H9 (cell line): ENCODE measurements around the gene PDE4B. TPM values are rescaled to one million over a fixed set of nuclear protein-coding genes. Genes with fewer than 3 reads are reported as not detected.

Source experiments
- DNase-seq: peaks from one replicate; pipeline ENCODE4 v3.0.0-alpha.2; 2017
- H2AFZ ChIP-seq: one replicate; pipeline ENCODE4 v1.6.1; 2013; ENCODE audit warnings: mild to moderate bottlenecking, low read length, control low read depth, moderate library complexity
- H2AK5ac ChIP-seq: 2 replicates; pipeline ENCODE4 v1.6.1; 2013; ENCODE audit warnings: low read length, control low read depth, mixed read lengths; ENCODE audit not compliant: insufficient read length
- H2BK120ac ChIP-seq: one replicate; pipeline ENCODE4 v1.6.1; 2013; ENCODE audit warnings: low read depth, mild to moderate bottlenecking, low read length, control low read depth, inconsistent platforms; ENCODE audit not compliant: poor library complexity, severe bottlenecking
- H2BK12ac ChIP-seq: 2 replicates; pipeline ENCODE4 v1.6.1; 2013; ENCODE audit warnings: low read length, control low read depth, mixed read lengths, low read depth; ENCODE audit not compliant: insufficient read length
- H2BK15ac ChIP-seq: 2 replicates; pipeline ENCODE4 v1.6.1; 2013; ENCODE audit warnings: low read depth, low read length, control low read depth
- H2BK20ac ChIP-seq: one replicate; pipeline ENCODE4 v1.6.1; 2013; ENCODE audit warnings: low read depth, mild to moderate bottlenecking, low read length, control low read depth, inconsistent platforms; ENCODE audit not compliant: poor library complexity, severe bottlenecking
- H2BK5ac ChIP-seq: 2 replicates; pipeline ENCODE4 v1.6.1; 2013; ENCODE audit warnings: low read length, control low read depth, mixed read lengths; ENCODE audit not compliant: insufficient read length
- H3K14ac ChIP-seq: 2 replicates; pipeline ENCODE4 v1.6.1; 2013; ENCODE audit warnings: low read length, control low read depth; ENCODE audit not compliant: insufficient read depth
- H3K18ac ChIP-seq: 2 replicates; pipeline ENCODE4 v1.6.1; 2013; ENCODE audit warnings: low read depth, mild to moderate bottlenecking, mixed read lengths, low read length, control low read depth; ENCODE audit not compliant: insufficient read length
- H3K23ac ChIP-seq: 2 replicates; pipeline ENCODE4 v1.6.1; 2013; ENCODE audit warnings: low read length, control low read depth, mixed read lengths, low read depth; ENCODE audit not compliant: insufficient read length
- H3K23me2 ChIP-seq: 2 replicates; pipeline ENCODE4 v1.6.1; 2013; ENCODE audit warnings: low read depth, mild to moderate bottlenecking, mixed read lengths, low read length, control low read depth; ENCODE audit not compliant: insufficient read length, poor library complexity, severe bottlenecking
- H3K27ac ChIP-seq: 2 replicates; pipeline ENCODE4 v1.5.1; 2013; ENCODE audit warnings: low read length, control low read depth, mixed read lengths, low read depth; ENCODE audit not compliant: insufficient read length
- H3K27me3 ChIP-seq: 2 replicates; pipeline ENCODE4 v1.6.1; 2013; ENCODE audit warnings: low read length, control low read depth, inconsistent platforms; ENCODE audit not compliant: insufficient read depth
- H3K4ac ChIP-seq: 2 replicates; pipeline ENCODE4 v1.6.1; 2013; ENCODE audit warnings: low read depth, mild to moderate bottlenecking, control low read depth, inconsistent platforms, low read length, moderate library complexity
- H3K4me1 ChIP-seq: 2 replicates; pipeline ENCODE4 v1.6.1; 2013; ENCODE audit warnings: low read length, control low read depth, inconsistent platforms; ENCODE audit not compliant: insufficient read depth
- H3K4me2 ChIP-seq: 2 replicates; pipeline ENCODE4 v1.6.1; 2013; ENCODE audit warnings: low read length, control low read depth, mixed read lengths; ENCODE audit not compliant: insufficient read length, insufficient read depth
- H3K56ac ChIP-seq: 2 replicates; pipeline ENCODE4 v1.6.1; 2013; ENCODE audit warnings: low read depth, mild to moderate bottlenecking, mixed read lengths, low read length, control low read depth; ENCODE audit not compliant: insufficient read length
- H3K79me1 ChIP-seq: 2 replicates; pipeline ENCODE4 v1.6.1; 2013; ENCODE audit warnings: low read depth, mild to moderate bottlenecking, moderate library complexity, low read length, control low read depth, inconsistent platforms; ENCODE audit not compliant: insufficient read depth, poor library complexity, severe bottlenecking
- H3K79me2 ChIP-seq: 2 replicates; pipeline ENCODE4 v1.6.1; 2013; ENCODE audit warnings: low read length, control low read depth, inconsistent platforms; ENCODE audit not compliant: insufficient read depth
- H3K9ac ChIP-seq: 2 replicates; pipeline ENCODE4 v1.6.1; 2013; ENCODE audit warnings: low read length, control low read depth, mixed read lengths; ENCODE audit not compliant: insufficient read length; ENCODE audit errors: extremely low read depth
- H3K9me3 ChIP-seq: one replicate; pipeline ENCODE4 v1.6.1; 2013; ENCODE audit warnings: low read depth, low read length, inconsistent platforms; ENCODE audit not compliant: control insufficient read depth
- H3T11ph ChIP-seq: one replicate; pipeline ENCODE4 v1.6.1; 2013; ENCODE audit warnings: mild to moderate bottlenecking, low read length, control low read depth, inconsistent platforms
- H4K20me1 ChIP-seq: one replicate; pipeline ENCODE4 v1.6.1; 2013; ENCODE audit not compliant: control insufficient read depth, insufficient read length, insufficient read depth
- H4K5ac ChIP-seq: 2 replicates; pipeline ENCODE4 v1.6.1; 2013; ENCODE audit warnings: low read depth, mild to moderate bottlenecking, mixed read lengths, low read length, control low read depth; ENCODE audit not compliant: insufficient read length
- H4K8ac ChIP-seq: replicated peaks from 2 replicates; pipeline ENCODE4 v1.6.1; 2013; ENCODE audit warnings: low read length, control low read depth, mixed read lengths, low read depth; ENCODE audit not compliant: insufficient read length
- H4K91ac ChIP-seq: 2 replicates; pipeline ENCODE4 v1.6.1; 2013; ENCODE audit warnings: low read depth, mild to moderate bottlenecking, moderate library complexity, mixed read lengths, low read length, control low read depth; ENCODE audit not compliant: insufficient read length
- H3K27ac Mint-ChIP-seq, 3 experiments: 2 replicates in 2 of 3; 3 replicates in 1 of 3; pipeline ENCODE4 v1.8.0; 2020 to 2021; ENCODE audit warnings: mixed read lengths in 3 of 3, mild to moderate bottlenecking in 1 of 3, moderate library complexity in 1 of 3
- H3K27me3 Mint-ChIP-seq: 2 replicates; pipeline ENCODE4 v1.8.0; 2021; ENCODE audit warnings: low read depth, mild to moderate bottlenecking, moderate library complexity, mixed read lengths
- H3K36me3 Mint-ChIP-seq, 3 experiments: 2 replicates in 2 of 3; 3 replicates in 1 of 3; pipeline ENCODE4 v1.8.0; 2020 to 2021; ENCODE audit warnings: low read depth in 3 of 3, mixed read lengths in 3 of 3; ENCODE audit not compliant: insufficient read depth in 1 of 3
- H3K4me1 Mint-ChIP-seq, 2 experiments: 2 replicates each; pipeline ENCODE4 v1.8.0; 2020; ENCODE audit warnings: mixed read lengths in 2 of 2
- H3K4me3 Mint-ChIP-seq, 2 experiments: 2 replicates in 1 of 2; 3 replicates in 1 of 2; pipeline ENCODE4 v1.8.0; 2020 to 2021; ENCODE audit warnings: mild to moderate bottlenecking in 2 of 2, mixed read lengths in 2 of 2, moderate library complexity in 1 of 2
- H3K9me3 Mint-ChIP-seq, 2 experiments: 2 replicates in 1 of 2; 3 replicates in 1 of 2; pipeline ENCODE4 v1.8.0; 2020; ENCODE audit warnings: mild to moderate bottlenecking in 2 of 2, mixed read lengths in 2 of 2, moderate library complexity in 1 of 2
- CTCF ChIP-seq: fragments of 200-600 bp; sonication (generic); conservative IDR thresholded peaks from 3 replicates; pipeline ENCODE4 v1.8.0; 2021; ENCODE audit warnings: antibody characterized with exemption, mild to moderate bottlenecking
- total RNA-seq: library from RNA; stranded (reverse); gene quantifications from 2 replicates; pipeline ENCODE4 v1.2.1, GENCODE V29; 2021

Gene PDE4B
- total RNA-seq, 1 experiment from 2014 or later: 19.8 TPM

GRCh38 chr1:65756616-65757015, 36.1 kb upstream of the PDE4B start:
- H2AFZ ChIP-seq: no peak overlapping the region
- no peak overlapping the region for H2AK5ac ChIP-seq
- no peaks in the 10 kb centered on the region for H3K27me3 ChIP-seq
- Mint-ChIP-seq H3K27me3 (peaks cover 3% of the 10 kb centered on the region; the same call in 1 of the 2 replicates), H3K4me3 (no peak overlapping the region), H3K9me3 (no peaks in the 10 kb centered on the region), H3K36me3 (no peaks in the 10 kb centered on the region), H3K27ac (no peak overlapping the region), H3K4me1 (no peaks in the 10 kb centered on the region)
- H3K23ac ChIP-seq: no peak overlapping the region
- H2BK5ac ChIP-seq: no peak overlapping the region
- no peaks in the 10 kb centered on the region for H3K23me2 ChIP-seq
- H3K79me1 ChIP-seq: no peaks in the 10 kb centered on the region
- no peak overlapping the region for H4K5ac ChIP-seq
- no peak overlapping the region for H2BK120ac ChIP-seq
- H3K4me2 ChIP-seq: no peak overlapping the region
- no peaks in the 10 kb centered on the region for H3K9me3 ChIP-seq
- H3K27ac ChIP-seq: no peak overlapping the region
- H4K91ac ChIP-seq: no peak overlapping the region
- H2BK15ac ChIP-seq: no peak overlapping the region
- no peak overlapping the region for H3K9ac ChIP-seq
- no peak overlapping the region for H2BK12ac ChIP-seq
- H3T11ph ChIP-seq: no peak overlapping the region
- no peaks in the 10 kb centered on the region for H3K79me2 ChIP-seq
- no peak for DNase-seq
- no peak overlapping the region for H2BK20ac ChIP-seq
- H4K20me1 ChIP-seq: no peaks in the 10 kb centered on the region
- no peak for TF ChIP-seq CTCF
- no peak overlapping the region for H3K14ac ChIP-seq
- H3K4ac ChIP-seq: no peak overlapping the region
- no peak overlapping the region for H4K8ac ChIP-seq
- no peaks in the 10 kb centered on the region for H3K4me1 ChIP-seq
- H3K18ac ChIP-seq: no peak overlapping the region
- H3K56ac ChIP-seq: no peak overlapping the region
